Stimulated activated CD8-positive, alpha-beta memory T cell treated with anti-CD3 and anti-CD28 coated beads, Interleukin-4, amount 100 ng/mL, for 4 hours (primary cell): ENCODE results near the gene STRN.
"Not testable (repeated sequence)": the region's sequence is repeated elsewhere in the genome, so short reads cannot be mapped to it uniquely, and the experiment has no call there.

Experiments used
- DNase-seq, 2 donors: peaks; one replicate each; pipeline ENCODE4 v3.0.0-alpha.2; 2020; ENCODE audit warnings: low read depth in 2 of 2, low spot score in 1 of 2

The STRN gene

DNA sequence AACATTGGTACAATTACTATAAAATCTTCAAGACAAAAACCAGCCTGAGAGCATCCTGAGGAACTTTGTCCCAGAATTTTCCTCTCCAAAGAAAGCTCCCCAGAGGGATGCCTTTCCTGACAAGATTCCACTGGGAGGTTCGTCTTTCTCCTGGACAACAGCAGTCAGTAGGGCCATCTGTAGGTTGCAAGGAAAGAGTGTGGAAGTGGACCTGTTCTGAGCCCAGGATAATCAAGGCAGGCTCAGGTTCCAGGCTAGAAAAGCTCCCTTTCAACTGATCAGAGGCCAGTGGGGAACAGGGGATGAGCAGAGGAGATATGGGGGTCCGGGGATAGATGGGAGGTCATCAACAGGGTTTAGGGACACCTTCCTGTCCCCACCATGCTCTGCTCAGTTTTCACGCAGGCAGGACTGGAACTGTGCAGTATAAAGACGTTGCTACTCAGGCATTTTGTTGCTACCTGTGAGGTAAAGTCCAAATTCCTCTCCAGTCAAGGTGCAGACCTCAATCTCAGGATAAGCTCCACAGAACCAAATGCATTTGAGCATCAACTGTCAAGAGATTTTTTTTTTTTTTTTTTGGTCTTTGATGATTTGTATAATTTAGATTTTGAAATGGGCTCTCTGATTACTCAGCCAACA lies 126.2 kb downstream of the STRN start:
- DNase-seq = no peak

- no peak for DNase-seq
These were observed 131.4 kb downstream of the STRN start for GRCh38 chr2:36834731-36835524.

DNA sequence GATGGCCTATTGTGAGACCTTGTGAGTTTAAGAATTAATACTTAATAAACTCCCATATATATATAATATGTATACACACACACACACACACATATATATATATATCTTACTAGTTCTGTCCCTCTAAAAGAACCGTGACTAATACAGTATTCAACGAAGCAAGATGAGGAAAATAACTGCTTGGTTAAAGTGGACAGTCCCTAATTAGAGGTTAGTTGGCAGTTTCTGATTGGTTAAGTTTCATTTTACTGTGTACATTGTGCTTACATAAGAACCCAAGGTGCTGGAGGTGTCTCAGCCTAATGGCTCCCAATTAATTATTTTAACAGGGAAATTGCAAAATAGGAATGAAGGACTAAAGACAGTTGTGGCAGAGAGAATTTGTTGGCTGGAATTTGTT lies 132.1 kb downstream of the STRN start:
- no peak for DNase-seq

GRCh38 chr2:36831185-36831584 lies 135.2 kb downstream of the STRN start:
- DNase-seq = no peak

DNA sequence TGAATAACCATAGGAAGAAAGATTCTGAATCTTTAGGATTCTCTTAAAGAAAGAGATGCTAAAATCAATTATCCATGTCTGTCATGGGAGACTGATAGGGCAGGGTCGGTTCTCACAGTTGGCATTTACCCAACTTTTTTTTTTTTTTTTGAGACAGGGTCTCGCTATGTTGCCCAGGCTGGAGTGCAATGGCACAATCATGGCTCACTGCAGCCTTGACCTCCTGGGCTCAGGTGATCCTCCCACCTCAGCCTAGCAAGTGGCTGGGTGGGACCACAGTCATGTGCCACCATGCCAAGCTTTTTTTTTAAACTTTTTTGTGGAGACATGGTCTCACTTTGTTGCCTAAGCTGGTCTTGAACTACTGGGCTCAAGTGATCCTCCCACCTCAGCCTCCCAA lies 141.7 kb downstream of the STRN start:
- not testable (repeated sequence) for DNase-seq

- DNase-seq = no peak
These were observed 142.1 kb downstream of the STRN start for GRCh38 chr2:36824273-36824672.

GRCh38 chr2:36823862-36824261 lies 142.5 kb downstream of the STRN start:
- DNase-seq = no peak

DNA sequence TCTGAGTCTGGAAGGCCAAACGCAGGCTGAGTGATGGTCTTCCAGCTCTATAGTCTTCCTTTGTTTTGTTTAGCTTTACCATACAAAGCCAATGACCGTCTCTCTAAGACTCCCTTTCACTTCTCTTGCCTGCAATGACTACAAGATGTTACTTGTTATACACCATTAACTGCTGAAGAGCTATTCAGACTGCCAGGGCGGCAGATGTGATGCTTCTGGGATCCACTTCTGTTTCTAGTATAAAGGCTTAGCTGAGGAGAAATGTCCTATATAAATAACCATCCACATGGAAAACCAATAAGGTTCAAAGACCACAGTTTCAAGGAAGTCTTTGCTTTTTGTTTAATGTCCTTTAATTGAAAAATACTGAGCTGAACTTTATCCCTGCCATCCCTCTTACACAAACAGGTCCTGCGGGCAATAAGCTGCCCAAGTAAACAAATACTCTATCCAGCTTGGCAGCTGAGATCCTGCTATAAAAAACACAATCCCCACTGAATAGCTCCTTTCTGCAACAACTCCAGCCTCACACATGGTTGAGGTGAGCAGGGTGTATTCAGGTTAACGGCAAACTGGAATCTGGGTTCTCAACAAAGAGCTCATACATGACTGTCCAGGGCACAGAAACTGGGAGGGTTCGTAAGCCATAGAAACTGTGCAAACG lies 145.3 kb downstream of the STRN start:
- no peak for DNase-seq

GRCh38 chr2:36819095-36819711 lies 147.1 kb downstream of the STRN start:
- DNase-seq = no peak

DNA sequence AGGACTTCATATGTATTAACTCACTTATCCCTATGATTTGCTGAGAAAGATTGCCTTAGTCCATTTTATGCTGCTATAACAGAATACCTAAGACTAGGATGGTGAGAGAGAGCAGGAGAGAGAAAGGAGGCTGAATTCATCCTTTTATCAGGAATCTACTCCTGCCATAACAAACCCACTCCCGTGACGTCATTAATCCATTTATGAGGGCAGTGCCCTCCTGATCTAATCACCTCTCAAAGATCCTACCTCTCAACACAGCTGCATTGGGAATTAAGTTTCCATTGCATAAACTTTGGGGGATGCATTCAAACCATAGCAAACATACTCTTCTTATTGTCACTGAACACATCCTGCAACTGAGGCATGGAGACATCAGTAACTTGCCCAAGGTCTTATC lies 147.8 kb downstream of the STRN start:
- no peak for DNase-seq

GRCh38 chr2:36812196-36812595 lies 154.1 kb downstream of the STRN start:
- DNase-seq = no peak

DNA sequence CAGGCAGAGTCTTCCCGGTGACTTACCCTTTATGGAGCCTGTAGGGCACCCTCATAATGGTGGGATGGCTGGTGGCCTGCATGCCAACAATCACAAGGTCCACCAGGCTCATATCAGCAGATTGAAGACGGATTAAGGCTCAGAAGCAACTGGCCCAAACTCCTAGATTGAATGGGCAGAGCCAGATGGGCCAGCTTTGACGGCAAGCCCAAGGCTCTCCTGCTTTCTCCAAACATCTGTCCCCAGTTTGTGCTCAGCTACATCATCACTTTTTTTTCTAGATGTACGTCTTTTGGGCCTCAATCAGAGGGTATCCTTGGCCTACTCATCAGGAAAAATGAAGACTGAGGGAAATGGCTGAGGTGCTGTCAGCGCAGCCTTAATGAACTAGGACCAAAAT lies 155.3 kb downstream of the STRN start:
- DNase-seq = no peak

DNA sequence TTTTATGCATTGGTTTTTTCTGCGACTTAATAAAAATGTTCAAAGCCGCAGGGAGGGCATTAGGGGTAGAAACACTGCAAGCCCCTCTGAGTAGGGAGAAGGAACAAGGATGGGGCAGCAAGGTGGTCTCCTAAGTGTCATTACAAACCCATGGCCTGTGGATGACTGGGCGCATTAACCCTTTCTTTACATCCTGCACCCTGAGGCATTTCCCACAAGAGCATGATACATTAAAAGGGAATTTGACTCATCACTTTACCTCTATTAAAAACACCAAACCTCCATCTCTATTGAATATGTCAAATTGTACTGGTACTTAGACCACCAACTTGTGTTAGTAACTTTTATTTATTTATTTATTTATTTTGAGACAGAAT lies 157.3 kb downstream of the STRN start:
- DNase-seq = no peak

DNA sequence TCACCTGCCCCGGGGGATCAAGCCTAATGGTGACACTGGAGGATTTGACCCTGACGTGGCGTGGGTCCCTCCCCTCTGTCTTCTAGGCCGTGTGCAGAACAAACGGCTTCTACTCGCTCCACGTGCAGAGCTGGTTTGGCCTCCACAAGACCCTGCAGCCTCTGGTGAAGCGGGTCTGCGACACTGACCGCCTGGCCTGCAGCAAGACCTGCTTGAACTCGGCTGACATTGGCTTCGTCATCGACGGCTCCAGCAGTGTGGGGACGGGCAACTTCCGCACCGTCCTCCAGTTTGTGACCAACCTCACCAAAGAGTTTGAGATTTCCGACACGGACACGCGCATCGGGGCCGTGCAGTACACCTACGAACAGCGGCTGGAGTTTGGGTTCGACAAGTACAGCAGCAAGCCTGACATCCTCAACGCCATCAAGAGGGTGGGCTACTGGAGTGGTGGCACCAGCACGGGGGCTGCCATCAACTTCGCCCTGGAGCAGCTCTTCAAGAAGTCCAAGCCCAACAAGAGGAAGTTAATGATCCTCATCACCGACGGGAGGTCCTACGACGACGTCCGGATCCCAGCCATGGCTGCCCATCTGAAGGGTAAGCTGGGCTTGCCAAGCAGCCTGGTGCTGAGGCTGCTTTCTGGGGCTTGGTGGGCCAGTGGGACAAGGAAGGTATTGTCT lies 157.8 kb downstream of the STRN start:
- no peak for DNase-seq

DNA sequence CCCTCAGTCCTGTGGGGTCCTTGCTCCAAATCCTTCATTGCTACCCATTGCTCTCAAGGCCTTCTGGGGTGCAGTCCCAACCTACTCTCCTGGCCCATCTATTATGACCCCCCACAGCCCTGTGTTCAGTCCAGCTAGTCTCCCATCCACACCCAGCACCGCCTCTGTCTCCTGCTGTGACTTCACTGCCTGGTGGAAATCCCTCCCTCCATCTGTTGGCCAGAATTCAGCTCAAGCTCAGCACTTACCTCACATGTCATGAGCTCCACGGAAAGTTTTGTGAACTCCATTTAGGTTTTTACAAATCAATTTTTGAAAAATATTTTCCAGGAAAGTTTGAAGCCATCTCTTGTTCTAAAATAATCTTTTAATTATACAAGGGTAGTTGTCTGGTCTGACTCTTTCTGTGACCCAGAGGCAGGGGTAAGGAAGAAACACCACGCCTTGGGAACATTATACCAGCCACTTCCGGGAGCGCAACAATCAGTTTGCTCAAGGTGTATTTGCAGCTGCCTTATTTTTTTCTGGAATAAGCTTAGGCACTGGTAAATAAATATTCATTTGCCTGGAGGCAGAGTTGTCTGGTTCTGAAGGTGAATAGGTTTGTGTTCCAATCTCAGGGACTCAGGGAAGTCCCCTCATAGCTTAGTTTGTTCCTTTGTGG lies 159.0 kb downstream of the STRN start:
- DNase-seq = no peak

- DNase-seq = no peak
These were observed 160.6 kb downstream of the STRN start for GRCh38 chr2:36805635-36806224.

- no peak for DNase-seq
These were observed 163.4 kb downstream of the STRN start for GRCh38 chr2:36802952-36803351.

- DNase-seq = no peak
These were observed 165.2 kb downstream of the STRN start for GRCh38 chr2:36801088-36801487.

DNA sequence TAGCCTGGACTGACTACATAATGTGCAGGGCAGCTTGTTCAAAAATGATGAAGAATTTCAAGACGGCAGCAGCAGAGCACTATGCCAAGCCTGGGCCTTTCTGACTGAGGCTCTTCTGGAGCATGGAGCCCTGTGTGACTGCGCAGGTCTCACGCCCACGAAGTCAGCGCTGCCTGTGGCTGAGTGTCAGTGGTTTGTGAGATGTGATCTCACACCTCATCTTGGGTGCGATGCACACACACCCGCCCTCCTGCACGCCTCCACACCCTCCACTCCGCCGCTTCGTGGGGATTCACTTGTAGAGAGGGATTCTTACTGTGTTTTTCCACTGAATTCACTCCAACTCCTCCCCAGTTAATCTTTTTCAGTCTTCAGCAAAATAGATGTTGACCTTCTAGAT lies 166.0 kb downstream of the STRN start:
- peak in 1 of 2 donors; percentile 46 for DNase-seq

DNA sequence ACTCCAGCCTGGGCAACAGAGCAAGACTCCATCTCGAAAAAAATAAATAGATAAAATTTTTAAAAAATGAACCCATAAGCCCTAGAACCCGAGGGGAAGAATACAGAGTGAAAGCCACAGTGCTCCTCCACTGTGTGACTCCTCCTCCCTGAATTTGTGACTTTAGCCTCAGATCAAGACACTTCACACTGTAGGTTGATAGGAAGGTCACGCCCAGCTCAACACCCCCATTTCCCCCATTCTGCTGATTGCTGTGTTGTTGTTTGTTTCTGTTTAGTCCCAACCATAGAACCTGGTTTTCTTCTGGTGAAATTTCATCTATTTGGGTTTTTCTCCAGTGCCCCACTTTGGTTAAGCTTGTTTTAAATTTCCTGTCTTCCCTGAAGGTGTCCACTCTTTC lies 167.6 kb downstream of the STRN start:
- DNase-seq = no peak
